Measurements from ENCODE around the gene TMUB1. TPM values are rescaled to one million over a fixed set of nuclear protein-coding genes. Genes with fewer than 3 reads are reported as not detected.

TMUB1 gene
- total and polyA plus RNA-seq, 8 donors: 12.7 to 86.8 (median 63.6) TPM

DNA sequence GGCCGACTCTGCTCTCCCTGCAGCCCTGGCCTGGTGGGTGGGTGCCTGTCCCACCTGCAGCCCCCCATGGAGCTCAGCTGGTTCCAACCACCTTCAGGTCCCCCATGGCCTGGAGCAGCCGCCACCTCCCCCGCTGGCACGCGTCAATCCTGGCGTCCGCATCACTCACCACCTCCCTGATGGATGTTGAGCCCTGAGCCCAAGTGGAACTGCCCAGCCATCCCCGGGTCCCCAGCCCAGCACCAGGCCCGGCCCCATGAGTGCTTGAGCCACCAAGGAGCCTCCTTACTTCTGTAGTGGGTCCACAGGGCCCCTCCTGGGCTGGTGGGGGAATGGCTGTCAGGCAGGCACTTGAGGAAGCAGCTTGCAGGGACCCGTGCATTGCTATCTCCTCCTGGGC is 17.6 kb upstream of the TMUB1 start:
- intact Hi-C loops (cut with DNase I; ENCODE audit: low total_unique reads): no loop called here
- peaks cover 0 to 53% (median 22%) of the 10 kb centered on the region in 4 donors for H3K4me1 ChIP-seq
- H3K27me3 ChIP-seq: no peaks in the 10 kb centered on the region
- no peaks in the 10 kb centered on the region for H3K9me3 ChIP-seq
- WGBS, 5 donors: 91 to 98% (median 92%) methylated on average over 7 to 10 of the region's 10 CpGs
- H3K36me3 ChIP-seq: peaks cover 0 to 12% (median 10%) of the 10 kb centered on the region in 4 donors
- H3K27ac ChIP-seq: no peak overlapping the region
- TF ChIP-seq EP300 (IDR thresholded peaks at IDR 0.05) (no peak), POLR2AphosphoS5 (IDR thresholded peaks at IDR 0.05) (no peak), POLR2A (IDR thresholded peaks at IDR 0.05) (no peak)
- TF ChIP-seq, protein P1, sequence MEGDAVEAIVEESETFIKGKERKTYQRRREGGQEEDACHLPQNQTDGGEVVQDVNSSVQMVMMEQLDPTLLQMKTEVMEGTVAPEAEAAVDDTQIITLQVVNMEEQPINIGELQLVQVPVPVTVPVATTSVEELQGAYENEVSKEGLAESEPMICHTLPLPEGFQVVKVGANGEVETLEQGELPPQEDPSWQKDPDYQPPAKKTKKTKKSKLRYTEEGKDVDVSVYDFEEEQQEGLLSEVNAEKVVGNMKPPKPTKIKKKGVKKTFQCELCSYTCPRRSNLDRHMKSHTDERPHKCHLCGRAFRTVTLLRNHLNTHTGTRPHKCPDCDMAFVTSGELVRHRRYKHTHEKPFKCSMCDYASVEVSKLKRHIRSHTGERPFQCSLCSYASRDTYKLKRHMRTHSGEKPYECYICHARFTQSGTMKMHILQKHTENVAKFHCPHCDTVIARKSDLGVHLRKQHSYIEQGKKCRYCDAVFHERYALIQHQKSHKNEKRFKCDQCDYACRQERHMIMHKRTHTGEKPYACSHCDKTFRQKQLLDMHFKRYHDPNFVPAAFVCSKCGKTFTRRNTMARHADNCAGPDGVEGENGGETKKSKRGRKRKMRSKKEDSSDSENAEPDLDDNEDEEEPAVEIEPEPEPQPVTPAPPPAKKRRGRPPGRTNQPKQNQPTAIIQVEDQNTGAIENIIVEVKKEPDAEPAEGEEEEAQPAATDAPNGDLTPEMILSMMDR (IDR thresholded peaks at IDR 0.05): no peak
- DNase-seq: no peak
- no peak overlapping the region for H3K4me3 ChIP-seq

DNA sequence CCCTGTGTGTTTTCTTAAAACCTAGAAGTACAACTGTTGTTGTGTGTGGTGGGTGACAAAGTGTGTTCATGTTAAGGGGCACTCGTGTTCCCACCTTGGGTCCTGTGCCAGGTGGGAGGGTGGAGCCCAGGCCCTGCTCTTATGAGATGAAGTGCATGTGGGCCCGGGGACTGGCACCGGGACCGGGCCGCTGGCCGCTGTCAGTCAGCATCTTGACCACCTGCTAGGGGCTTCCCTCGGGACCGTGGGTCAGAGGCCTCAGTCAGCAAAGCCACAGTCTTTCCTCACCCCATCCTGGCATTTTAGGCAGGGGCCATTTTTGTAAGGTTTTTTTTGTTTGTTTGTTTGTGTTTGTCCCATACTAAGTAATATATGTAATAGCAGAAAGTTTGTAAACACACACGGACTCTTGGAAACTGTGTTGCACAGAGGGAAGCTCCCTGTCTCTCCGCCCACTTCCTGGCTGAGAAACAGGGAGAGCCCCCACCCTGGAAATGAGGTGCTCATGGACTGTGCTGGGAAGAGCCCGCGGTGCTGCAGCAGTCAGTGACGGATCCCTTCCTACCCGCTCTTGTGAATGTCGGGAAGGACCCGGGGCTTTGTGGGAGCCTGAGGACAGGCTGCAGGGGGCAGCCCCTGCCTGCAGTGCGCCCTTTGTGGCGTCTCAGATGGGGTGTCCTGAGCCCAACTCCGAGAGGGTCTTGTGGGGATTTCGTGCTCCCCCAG is 16.4 kb upstream of the TMUB1 start:
- TF ChIP-seq POLR2AphosphoS5 (IDR thresholded peaks at IDR 0.05) (no peak), EP300 (IDR thresholded peaks at IDR 0.05) (no peak), POLR2A (IDR thresholded peaks at IDR 0.05) (no peak)
- TF ChIP-seq, protein P1 (IDR thresholded peaks at IDR 0.05): no peak
- peak in 1 of 2 donors; percentile 23 for DNase-seq
- no peak overlapping the region for H3K4me3 ChIP-seq
- H3K36me3 ChIP-seq: peaks cover 0 to 9% (median 6%) of the 10 kb centered on the region in 4 donors
- no peaks in the 10 kb centered on the region for H3K9me3 ChIP-seq
- WGBS, 5 donors: 66 to 80% (median 74%) methylated on average over 13 to 20 of the region's 20 CpGs
- H3K27me3 ChIP-seq: no peaks in the 10 kb centered on the region
- H3K27ac ChIP-seq: no peak overlapping the region
- intact Hi-C loops (cut with DNase I; ENCODE audit: low total_unique reads): no loop called here
- peaks cover 0 to 59% (median 18%) of the 10 kb centered on the region in 4 donors for H3K4me1 ChIP-seq

DNA sequence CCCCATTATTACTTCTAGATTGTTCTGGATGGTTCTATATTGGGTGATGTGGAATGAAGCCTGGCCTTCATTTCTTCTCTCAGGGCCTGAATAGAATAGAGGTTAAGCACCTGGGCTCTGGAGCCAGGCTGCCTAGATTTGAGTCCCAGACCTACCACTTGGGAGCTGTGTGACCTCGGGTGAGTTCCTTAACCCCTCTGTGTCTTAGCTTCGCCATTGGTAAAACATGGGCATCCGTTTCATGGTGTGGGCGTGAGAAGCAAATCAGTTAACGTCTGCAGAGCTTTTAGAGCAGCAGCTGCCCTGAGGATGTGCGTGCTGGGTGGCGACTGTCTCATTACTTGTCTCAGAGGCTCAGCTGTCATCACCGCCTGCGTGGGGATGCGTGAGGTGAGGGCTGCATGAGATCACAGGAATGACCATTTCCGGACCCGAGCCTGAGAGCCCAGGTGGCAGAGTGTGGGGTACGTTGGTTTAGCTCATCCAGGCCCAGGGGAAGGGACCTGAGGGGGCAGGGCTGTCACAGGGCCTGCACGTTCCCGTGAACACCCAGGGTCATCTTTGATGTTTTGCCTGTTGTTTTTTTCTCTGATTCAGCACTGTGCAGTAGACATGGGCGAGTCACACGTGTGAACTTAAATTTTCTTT is 12.7 kb upstream of the TMUB1 start:
- no peak for TF ChIP-seq POLR2A (IDR thresholded peaks at IDR 0.05)
- no peak for TF ChIP-seq EP300 (IDR thresholded peaks at IDR 0.05)
- no peak for TF ChIP-seq POLR2AphosphoS5 (IDR thresholded peaks at IDR 0.05)
- TF ChIP-seq, protein P1 (IDR thresholded peaks at IDR 0.05): no peak
- Histone ChIP-seq H3K27ac (no peak overlapping the region), H3K36me3 (peaks cover 0 to 17% (median 7%) of the 10 kb centered on the region in 4 donors), H3K4me1 (peaks cover 0 to 53% (median 32%) of the 10 kb centered on the region in 4 donors), H3K4me3 (no peak overlapping the region), H3K27me3 (no peaks in the 10 kb centered on the region), H3K9me3 (no peaks in the 10 kb centered on the region)
- intact Hi-C loops (cut with DNase I; ENCODE audit: low total_unique reads): no loop called here
- WGBS, 5 donors: 83 to 88% (median 85%) methylated on average over 17 of the region's 17 CpGs
- no peak for DNase-seq

DNA sequence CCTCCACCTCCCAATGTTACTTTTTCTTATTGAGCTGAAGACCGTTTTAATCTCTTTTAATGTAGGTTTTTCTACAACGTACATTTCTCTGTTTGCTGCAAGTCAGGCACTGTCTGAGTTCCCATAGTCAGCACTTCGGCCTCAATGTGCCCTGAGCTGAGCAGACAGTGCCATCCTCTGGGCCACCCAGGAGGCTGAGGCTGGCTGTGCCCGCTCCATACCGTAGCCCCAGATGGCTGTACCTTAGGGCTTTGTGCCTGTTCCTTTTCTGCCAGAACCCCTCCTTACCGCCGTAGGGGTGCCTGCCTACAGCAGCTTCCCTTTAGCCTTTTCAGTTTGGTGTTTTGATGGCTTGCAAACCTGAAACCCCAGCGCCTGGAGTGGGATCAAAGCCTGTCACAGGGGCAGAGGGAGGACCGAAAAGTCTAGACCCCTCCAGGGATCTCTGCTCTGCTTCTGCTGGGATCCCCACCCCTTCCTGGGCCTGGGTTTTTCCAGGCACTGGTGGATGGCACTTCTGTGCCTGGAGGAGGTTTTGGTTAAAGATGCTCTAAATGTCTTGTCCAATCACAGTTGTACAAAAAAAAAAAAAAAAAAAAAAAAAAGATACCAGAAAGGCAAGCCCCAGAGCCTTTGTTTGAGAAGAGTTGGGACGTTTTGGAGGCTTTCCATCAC is 12.0 kb upstream of the TMUB1 start:
- Histone ChIP-seq H3K4me1 (peaks cover under 1 to 56% (median 32%) of the 10 kb centered on the region in 4 donors), H3K4me3 (no peak overlapping the region), H3K9me3 (no peaks in the 10 kb centered on the region), H3K36me3 (peaks cover 0 to 17% (median 7%) of the 10 kb centered on the region in 4 donors), H3K27me3 (no peaks in the 10 kb centered on the region), H3K27ac (peak overlapping the region in 1 of 5 donors; percentile 46)
- TF ChIP-seq POLR2A (IDR thresholded peaks at IDR 0.05) (no peak), POLR2AphosphoS5 (IDR thresholded peaks at IDR 0.05) (no peak)
- no peak for DNase-seq
- intact Hi-C loops (cut with DNase I; ENCODE audit: low total_unique reads): no loop called here
- WGBS, 5 donors: 74 to 78% (median 76%) methylated on average over 10 of the region's 10 CpGs
